GM12801 (cell line): Measurements from ENCODE around the gene TXNRD1.

ENCODE experiments used
- TF ChIP-seq, protein P1 (sequence below): IDR thresholded peaks from one replicate; pipeline ENCODE4 v1.5.1; 2011; ENCODE audit warnings: control low read depth; ENCODE audit not compliant: insufficient read length; ENCODE audit errors: extremely low read depth

Gene TXNRD1

DNA sequence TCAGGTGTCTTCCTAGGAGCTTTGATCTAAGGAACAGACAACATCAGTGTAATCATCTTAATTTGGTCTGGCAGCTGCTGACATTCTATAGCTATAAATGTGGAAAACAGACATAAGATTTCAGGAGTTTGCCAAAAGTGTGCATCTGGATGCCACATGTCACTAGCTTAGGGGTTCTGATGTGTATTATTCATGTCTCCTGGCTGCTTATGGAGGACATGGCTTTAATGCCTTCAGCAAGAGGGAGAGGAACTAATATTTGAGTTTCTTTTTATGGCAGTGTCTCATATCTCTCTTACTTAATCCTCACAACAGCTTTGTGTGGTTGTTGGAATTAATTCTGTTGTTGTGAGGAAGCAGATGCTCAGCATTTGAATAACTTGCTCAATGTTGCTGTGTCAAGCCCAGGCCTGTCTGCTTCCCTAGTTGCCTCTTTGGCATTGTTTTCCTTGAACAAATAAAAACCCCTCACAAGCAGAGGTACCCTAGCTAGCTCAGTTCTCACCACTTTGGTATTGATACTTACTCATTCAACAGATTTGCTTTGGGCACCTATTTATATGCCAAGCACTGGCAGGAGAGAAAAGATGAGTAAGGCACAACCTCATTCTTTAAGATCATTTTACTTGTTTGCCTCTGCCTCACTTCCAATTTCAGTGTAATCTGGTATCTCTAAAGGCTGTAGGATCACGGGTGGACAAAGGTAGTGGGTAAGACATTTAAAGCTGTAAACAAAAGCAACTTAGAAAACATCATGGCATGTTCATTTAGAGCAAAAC, 48.2 kb downstream of the TXNRD1 start:
- TF ChIP-seq, protein P1, sequence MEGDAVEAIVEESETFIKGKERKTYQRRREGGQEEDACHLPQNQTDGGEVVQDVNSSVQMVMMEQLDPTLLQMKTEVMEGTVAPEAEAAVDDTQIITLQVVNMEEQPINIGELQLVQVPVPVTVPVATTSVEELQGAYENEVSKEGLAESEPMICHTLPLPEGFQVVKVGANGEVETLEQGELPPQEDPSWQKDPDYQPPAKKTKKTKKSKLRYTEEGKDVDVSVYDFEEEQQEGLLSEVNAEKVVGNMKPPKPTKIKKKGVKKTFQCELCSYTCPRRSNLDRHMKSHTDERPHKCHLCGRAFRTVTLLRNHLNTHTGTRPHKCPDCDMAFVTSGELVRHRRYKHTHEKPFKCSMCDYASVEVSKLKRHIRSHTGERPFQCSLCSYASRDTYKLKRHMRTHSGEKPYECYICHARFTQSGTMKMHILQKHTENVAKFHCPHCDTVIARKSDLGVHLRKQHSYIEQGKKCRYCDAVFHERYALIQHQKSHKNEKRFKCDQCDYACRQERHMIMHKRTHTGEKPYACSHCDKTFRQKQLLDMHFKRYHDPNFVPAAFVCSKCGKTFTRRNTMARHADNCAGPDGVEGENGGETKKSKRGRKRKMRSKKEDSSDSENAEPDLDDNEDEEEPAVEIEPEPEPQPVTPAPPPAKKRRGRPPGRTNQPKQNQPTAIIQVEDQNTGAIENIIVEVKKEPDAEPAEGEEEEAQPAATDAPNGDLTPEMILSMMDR, result no peak

DNA sequence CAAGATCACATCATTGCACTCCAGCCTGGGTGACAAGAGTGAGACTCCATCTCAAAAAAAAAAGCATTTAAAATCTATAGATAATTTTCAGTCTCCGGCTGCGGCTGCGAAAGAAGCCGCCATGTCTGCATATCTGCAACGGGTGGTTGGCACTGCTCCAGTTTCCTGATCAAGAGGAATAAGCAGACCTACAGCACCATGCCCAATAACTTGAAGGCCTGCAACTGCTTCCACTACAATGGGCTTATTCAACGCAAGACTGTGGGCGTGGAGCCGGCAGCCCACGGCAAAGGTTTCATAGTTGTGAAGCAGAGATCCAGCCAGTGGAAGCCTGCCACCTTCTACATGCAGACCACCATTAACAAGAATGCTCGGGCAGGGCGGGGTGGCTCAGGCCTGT, 57.4 kb downstream of the TXNRD1 start:
- TF ChIP-seq, protein P1, result no peak

DNA sequence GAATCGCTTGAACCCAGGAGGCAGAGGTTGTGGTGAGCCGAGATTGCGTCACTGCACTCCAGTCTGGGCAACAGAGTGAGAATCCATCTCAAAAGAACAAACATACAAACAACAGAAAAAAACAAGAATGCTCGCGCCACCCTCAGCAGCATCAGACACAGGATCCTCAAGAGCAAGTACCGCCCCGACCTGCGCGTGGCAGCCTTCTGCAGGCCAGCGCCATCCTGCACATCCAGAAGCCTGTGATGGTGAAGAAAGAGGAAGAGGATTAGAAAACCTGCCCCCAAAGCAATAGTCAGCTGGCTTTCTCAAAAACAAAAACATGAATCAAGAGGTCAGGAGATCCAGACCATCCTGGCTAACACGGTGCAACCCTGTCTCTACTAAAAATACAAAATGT, 57.9 kb downstream of the TXNRD1 start:
- TF ChIP-seq, protein P1, result no peak

DNA sequence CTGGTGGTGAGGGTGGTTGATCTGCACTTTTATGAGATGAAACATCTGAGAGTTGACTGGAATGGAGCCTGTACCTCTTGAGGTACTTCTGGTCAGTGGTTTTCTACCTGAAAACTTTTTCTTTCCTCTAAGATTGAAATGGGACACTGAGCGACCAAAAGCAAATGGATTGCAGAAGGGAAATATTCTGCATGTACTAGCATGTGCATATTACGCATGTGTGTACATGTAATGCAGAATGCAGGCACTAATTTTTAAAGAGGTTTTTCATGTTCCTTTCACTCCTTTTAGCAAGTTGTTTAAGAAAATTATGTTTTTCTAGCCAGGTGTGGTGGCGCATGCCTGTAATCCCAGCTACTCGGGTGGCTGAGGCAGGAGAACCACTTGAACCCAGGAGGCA, 59.2 kb downstream of the TXNRD1 start:
- TF ChIP-seq, protein P1, result no peak

DNA sequence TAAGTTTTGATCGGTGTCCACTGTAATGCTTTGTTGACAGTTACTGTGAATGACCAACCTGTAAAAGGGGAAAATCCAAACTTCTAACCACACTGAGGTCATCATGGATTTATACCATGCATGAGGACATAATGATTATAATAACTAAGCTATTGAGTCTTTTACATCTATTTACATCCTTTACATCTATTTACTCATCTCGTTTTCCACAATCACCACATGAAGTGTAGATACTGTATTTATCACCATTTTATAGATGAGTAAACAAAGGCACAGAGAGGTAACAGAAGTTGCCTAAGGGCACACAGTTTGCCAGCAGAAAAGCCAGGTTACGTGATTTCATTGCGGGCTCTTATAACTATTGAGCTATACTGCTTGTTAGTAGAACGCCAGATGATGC, 60.1 kb downstream of the TXNRD1 start:
- TF ChIP-seq, protein P1, result no peak

DNA sequence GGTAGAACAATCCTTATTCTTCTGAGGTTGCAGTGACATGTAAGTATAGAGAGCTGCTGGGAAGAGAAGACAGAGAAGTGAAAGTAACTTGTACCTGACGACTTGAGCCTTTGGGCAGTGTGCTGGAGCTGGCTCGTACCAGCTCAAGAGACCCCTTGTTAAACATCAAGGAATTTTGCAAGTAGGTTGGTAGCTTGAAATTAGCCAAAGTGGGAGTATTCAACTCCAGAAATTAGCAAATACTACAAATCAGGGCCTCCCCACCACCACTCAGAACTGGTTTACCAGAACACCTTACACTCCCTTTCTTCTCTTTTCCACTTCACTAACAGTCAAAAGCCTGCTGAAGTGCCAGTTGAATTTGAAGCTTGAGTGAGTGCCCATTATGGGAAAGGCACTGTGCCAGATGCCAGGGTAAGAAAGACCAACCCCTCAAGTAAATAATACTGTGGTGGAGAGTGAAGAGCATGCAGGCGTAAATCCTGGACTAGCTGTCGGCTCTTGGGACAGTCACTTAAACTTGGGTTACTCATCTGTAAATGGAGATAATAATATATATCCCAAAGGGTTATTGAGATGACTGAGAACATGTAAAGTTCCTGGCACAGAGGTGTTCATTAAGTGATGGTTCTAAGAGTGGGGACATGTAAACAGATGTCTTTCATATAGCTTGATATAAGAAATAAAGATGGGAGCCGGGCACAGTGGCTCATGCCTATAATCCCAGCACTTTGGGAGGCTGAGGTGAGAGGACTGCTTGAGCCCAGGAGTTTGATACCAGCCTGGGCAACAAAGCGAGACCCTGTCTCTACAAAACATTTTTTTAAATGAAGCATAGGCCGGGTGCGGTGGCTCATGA, 60.9 kb downstream of the TXNRD1 start:
- TF ChIP-seq, protein P1, result no peak

DNA sequence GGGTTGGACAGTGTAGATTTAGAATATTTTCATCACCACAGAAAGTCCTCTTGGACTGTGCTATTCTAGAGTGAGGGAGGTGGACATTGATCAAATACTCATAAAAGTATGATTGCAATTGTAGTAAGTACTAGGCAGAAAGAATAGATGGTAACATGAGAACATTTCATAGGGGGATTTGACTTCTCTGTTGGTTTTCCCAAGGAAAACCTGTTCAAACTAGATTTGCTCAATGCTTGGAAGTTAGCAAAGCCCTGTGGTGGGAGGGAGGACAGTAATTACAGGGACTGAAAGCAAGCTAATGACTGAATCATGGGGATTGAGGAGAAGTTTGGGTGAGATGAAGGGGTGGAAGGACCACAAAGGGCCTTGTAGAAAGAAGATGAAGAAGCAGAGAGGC, 63.6 kb downstream of the TXNRD1 start:
- TF ChIP-seq, protein P1, result no peak
